GM18861 (cell line): Measurements from ENCODE around the gene ISG20L2.

ENCODE experiments used
- ATAC-seq: cut with Tn5 transposase; IDR thresholded peaks from one replicate; pipeline ENCODE4 v1.9.1; 2021; ENCODE audit not compliant: unreplicated experiment

Gene ISG20L2

GRCh38 chr1:156708218-156708661 is 20.3 kb downstream of the ISG20L2 start:
- ATAC-seq: no peak

DNA sequence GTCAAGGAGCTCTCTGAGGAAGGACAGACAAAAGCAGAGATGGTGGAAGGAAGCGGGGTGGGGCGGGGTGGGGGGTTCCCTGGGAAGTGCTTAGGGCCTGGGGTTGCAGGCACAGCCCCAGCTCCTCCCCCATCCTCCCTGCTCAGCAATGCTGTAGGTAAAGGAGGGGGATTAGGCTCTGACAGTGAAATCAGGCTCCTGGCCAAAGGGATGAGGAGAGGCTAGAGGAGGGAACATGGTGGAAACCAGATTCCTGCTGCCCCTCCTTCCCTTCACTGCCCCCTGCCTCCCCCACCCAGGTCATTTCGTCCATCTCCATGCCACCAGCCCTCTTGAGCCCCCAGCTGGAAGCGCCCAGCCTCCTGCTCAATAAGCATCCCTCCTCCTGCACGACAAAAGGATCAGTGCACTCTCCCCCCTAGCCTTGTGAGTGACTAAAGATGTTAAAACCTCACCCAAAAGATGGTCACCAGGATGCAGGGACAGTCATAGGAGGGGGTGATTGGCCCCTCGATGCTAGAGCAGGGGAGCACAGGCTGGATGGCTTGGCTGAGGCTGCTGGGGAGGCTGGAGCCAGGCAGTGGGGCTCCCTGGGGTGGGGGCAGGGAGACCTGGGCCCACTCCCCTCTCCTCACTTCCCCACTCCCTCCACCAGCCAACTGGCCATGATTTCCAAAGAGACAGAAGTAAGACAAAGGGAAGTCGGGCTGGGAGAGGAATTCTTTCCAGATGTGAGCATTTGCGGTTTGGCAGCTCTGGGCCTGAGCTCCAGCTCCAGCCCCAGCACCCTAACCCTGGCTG is 20.9 kb downstream of the ISG20L2 start:
- ATAC-seq: no peak

DNA sequence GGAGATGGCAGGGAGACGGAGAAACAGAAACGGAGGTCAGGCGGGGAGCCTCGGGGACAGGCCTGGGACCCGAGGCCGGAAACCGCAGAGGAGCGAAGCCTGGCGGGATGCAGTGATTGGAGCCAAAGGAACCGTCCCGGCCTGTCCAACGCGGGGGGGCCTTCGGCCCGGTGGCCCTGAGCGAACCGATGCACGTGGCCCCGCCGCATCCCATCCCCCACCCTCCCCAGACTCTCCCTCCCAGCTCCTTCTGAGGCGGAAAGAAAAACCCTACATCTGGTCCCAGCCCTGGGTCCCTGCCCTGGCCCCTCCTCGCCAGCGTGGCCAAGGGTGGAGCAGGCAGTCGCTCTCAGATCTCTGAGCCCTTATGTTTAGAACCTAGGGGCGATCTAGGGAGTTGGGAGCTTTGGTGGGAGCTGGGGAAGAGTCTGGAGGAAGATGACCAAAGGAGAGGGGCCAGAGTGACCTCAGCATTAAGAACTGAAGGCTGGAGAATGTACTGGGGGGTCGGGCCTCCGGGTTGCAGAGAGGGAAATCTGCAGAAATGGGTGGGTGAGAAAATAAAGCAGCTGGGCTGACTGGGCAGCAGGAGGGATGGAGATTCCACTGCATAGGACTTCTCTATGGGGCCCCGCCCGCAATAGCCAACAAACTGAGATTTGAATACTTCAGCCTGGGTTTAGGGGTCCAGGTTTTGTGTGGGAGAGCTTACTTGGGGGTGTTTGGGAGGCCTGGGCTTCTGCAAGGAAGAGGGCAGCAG is 21.7 kb downstream of the ISG20L2 start:
- no peak for ATAC-seq

DNA sequence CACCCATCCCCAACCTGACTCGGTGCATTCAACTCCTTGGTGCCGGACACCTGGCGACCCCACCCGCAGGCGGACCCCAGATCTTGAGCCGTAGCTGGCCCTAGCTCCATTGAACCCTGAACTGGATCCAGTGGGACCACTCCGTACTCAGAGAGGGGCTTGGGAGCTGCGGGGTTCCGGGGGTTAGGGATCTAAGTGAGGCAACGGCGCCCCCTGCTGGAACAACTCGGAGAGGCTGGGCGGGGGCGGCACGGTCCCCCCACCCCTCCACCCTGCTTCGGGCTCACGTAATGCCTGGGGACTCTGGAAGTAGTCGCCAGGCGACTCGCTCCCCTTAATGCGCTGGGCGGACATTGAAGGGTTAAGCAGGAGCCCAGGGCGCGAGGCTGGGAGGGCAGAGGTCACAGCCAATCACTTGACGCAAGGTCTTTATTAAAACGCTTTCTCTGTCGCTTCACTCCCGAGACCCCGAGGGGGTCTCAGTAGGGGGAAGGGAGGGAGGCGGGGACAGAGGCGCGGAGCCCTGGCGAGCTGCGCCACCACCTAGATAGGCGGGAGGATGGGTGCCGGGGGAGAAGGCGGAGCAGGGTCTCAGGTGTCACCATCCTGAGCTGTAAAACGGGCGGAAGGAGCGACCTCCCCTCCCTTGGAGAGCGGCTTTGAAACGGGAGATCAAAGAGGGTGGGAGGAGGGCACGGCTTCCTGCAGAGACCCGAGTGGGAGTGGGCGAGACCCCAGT is 22.5 kb downstream of the ISG20L2 start:
- no peak for ATAC-seq

GRCh38 chr1:156705321-156705917 is 23.1 kb downstream of the ISG20L2 start, which contains the start of gene CRABP2:
Gene CRABP2 (minus strand): TSS chr1:156705583. CDS start chr1:156705446, 137 bp downstream.
- no peak for ATAC-seq

DNA sequence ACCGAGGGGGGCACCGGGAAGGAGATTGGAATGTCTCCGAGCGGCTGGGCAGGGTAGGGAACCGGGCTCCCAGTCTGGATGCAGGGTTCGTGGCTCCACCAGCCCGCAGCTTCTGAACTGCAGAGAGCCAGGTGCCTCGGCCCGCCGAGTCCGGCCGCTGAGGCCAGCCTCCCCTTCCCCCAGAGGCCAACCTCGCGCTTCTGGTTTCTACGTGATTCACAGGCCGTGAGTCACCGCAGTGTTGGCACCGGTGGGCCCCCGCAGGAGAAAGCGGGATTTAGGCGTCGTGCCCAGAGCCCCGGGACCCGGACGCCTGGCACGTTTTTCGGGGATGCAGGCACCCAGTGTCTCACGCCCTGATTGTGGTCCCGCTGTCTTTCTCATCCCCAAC is 23.6 kb downstream of the ISG20L2 start:
- ATAC-seq: no peak

DNA sequence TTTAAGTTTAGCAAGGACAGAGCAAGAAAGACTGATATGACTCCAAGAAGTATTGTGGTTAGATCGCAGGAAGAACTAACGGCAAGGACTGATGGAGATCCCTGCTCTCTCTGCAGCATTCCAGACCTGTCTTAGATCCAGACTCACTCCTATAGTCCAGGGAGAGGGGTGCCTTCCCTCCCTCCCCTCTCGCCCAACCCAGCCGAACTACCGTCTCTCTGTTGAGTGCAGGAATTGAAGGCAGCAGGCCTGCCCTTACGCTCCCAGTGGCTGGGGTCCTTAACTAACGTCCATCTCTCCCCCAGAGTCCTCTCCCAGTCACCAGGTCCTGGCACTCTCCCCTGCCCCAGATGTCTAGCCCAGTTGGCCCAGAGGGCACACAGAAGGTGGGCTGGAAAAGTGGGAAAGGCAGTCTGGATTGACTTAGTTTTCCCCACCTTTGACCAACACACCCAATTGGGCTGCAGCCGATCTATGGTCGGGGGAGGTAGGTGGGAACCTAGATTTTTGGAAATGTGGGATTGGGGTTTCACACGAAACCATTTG is 24.3 kb downstream of the ISG20L2 start:
- no peak for ATAC-seq

- no peak for ATAC-seq
Observed at GRCh38 chr1:156703741-156704140, 24.8 kb downstream of the ISG20L2 start.

- no peak for ATAC-seq
Observed at GRCh38 chr1:156703336-156703735, 25.2 kb downstream of the ISG20L2 start.

GRCh38 chr1:156700736-156701531 is 27.6 kb downstream of the ISG20L2 start:
- ATAC-seq: no peak

- ATAC-seq: no peak
Observed at GRCh38 chr1:156698995-156699394, 29.6 kb downstream of the ISG20L2 start.

- ATAC-seq: no peak
Observed at GRCh38 chr1:156697481-156697880, 31.1 kb downstream of the ISG20L2 start.

DNA sequence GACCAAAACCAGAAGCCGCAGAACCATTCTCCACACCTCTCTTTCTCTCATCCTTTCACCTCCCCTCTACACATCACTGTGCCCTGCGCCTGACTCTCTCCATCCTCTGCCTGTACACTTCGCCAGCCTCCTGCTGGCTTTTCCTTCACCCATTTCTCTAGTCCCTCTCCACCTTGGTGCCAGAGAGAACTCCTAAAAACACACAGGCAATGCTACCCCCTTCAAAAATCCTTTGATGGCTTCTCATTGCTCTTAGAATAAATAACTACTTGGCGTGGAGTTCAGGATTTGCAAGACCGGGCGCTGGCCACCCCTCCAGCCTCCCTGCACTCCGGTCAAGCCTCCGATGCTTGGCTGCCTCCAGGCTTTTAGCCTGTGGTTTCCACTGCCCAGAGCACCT is 31.8 kb downstream of the ISG20L2 start:
- ATAC-seq: no peak

- no peak for ATAC-seq
Observed at GRCh38 chr1:156694690-156694962, 33.9 kb downstream of the ISG20L2 start.

DNA sequence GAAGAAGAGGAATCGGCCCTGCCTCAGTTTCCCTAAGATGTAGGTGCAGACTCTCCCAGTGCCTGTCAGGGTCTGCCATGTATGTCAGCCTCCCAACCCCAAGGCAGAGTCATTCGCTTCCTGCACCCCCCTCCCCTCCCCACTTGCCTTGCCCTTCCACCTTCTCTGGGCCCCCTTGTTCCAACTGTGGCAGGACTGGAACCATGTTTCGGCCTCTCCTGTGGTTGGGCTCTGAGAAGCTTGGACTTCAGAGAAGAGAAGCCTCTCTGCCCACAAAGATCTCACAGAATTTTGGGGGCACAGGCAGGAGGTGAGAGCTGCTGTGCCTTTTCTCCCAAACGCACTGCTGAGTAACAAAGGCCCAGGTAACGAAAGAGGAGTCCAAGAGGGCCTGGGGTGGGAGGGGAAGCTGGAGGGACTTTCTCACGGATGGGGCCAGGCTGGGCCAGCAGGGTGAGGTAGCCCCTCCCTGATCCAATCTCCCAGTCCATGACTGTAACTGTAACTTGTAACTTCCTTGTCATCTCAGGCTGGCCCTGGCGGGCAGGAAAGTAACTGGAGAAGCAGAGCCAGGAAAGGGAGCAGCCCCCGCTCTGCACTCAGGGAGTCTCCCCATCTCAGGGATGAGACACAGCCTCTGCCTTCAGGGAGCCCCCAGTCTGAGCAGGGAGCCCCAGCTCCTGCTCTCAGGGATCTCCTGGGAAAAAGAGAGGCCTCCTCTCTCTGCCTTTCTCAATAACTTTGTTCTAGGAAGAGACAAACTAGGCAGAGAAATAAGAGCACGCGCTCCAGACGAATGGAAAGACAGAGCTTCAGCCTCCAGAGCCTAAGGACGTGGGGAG is 34.5 kb downstream of the ISG20L2 start:
- no peak for ATAC-seq

DNA sequence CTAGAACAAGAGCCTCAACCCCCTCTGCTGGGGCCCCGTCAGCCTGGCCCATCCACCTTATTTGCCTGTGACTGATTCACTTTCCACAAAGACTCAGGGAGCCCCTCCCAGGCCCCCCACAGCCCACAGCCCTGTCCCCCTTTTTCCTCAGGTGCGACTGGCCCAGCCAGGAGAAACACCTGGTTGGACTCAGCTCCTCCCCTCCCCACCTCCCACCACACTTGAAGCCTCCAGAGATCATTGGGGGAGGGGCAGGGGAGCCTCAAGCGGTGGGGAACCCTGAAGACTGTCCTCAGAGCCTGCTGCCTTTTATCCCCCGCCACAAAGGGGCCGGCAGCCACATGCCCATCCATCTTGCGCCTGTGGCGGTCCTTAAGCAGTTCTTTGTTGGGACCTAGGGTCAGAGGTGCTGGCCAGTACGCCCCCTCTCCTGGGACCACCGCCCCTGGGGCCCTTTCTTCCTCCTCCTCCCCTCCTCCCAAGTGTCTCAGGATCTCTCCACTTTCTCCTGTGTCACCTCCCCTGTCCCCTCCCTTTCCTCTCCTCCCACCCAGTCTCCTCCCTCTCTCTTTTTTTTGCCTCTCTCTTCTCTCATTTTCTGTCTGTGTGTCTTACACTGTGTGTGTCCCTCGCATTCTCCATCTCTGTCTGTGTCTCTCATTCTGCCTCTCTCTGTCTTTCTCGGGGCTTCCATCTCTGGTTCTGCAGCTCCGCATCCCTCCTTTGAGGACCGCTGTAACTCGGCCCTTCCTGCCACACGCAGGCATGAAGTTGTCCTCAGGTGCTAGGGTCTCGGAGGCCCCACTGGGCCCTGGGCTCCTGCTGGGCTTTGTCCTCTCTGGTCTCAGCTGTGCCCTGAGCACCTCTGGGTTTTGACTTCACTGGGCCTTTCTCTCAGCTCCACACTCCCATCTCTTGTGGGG is 35.4 kb downstream of the ISG20L2 start:
- ATAC-seq: no peak

DNA sequence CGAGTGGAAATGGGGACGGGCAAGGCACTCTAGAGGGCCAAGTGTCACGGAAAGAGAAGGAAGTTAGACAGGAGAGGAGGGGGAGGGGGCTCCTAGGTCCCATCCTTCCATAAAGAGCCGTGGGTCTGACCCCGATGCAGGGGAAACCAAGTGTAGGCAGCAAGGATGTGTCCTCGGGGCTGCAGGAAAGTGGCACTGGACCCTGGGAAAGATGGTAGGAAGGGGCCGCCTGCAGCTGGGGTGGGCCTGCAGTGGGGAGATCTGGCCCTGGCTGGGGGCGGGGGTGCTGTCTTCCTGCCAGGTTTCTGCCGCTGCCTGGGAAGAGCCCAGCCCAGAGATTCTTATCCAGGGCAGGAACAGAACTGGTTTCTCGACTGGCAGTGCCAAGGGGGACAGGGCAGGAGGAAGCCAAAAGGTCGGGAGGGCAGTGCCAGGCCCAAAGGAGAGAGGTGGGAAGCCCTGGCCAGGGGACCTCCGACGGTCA is 36.1 kb downstream of the ISG20L2 start:
- ATAC-seq: no peak
